ENCODE data around the gene CEP57L1.
"Not testable (repeated sequence)": the region's sequence is repeated elsewhere in the genome, so short reads cannot be mapped to it uniquely, and the experiment has no call there.

The CEP57L1 gene

GRCh38 chr6:109097661-109098060 is 2.4 kb downstream of the CEP57L1 start:
- DNase-seq (ENCODE audit: extremely low spot score, insufficient read length, low read depth) (no peak), FAIRE-seq (no peak)

- no peak for FAIRE-seq
- no peak for DNase-seq (ENCODE audit: extremely low spot score, insufficient read length, low read depth)
Measured at GRCh38 chr6:109102762-109103161, 7.5 kb downstream of the CEP57L1 start.

- DNase-seq (ENCODE audit: extremely low spot score, insufficient read length, low read depth) (no peak), FAIRE-seq (no peak)
Measured at GRCh38 chr6:109103942-109104341, 8.6 kb downstream of the CEP57L1 start.

GRCh38 chr6:109104512-109104911 is 9.2 kb downstream of the CEP57L1 start:
- FAIRE-seq (no peak), DNase-seq (ENCODE audit: extremely low spot score, insufficient read length, low read depth) (no peak)

GRCh38 chr6:109105681-109106080 is 10.4 kb downstream of the CEP57L1 start:
- DNase-seq (ENCODE audit: extremely low spot score, insufficient read length, low read depth) (no peak), FAIRE-seq (no peak)

GRCh38 chr6:109109663-109110062 is 14.4 kb downstream of the CEP57L1 start:
- not testable (repeated sequence) for DNase-seq (ENCODE audit: extremely low spot score, insufficient read length, low read depth); FAIRE-seq

- FAIRE-seq; DNase-seq (ENCODE audit: extremely low spot score, insufficient read length, low read depth): not testable (repeated sequence)
Measured at GRCh38 chr6:109112663-109113062, 17.4 kb downstream of the CEP57L1 start.

- peak; percentile 90 for FAIRE-seq
Measured at GRCh38 chr6:109117346-109118035, 22.2 kb downstream of the CEP57L1 start.

GRCh38 chr6:109118337-109118736 is 23.0 kb downstream of the CEP57L1 start:
- DNase-seq (ENCODE audit: extremely low spot score, insufficient read length, low read depth) = no peak
- no peak for FAIRE-seq

More at GRCh38 chr6:109117346-109118035, 22.2 kb downstream of the CEP57L1 start:
- no peak for DNase-seq (ENCODE audit: extremely low spot score, insufficient read length, low read depth)

GRCh38 chr6:109118871-109119354 is 23.6 kb downstream of the CEP57L1 start:
- no peak for DNase-seq (ENCODE audit: extremely low spot score, insufficient read length, low read depth)
- peak; percentile 9 for FAIRE-seq

- FAIRE-seq (no peak), DNase-seq (ENCODE audit: extremely low spot score, insufficient read length, low read depth) (no peak)
Measured at GRCh38 chr6:109121411-109121810, 26.1 kb downstream of the CEP57L1 start.

GRCh38 chr6:109124219-109124618 is 28.9 kb downstream of the CEP57L1 start:
- DNase-seq (ENCODE audit: extremely low spot score, insufficient read length, low read depth) = no peak
- FAIRE-seq = no peak

- no peak for FAIRE-seq
- no peak for DNase-seq (ENCODE audit: extremely low spot score, insufficient read length, low read depth)
Measured at GRCh38 chr6:109125504-109125903, 30.2 kb downstream of the CEP57L1 start.

- no peak for FAIRE-seq
- no peak for DNase-seq (ENCODE audit: extremely low spot score, insufficient read length, low read depth)
Measured at GRCh38 chr6:109130065-109130464, 34.8 kb downstream of the CEP57L1 start.

GRCh38 chr6:109135600-109135999 is 40.3 kb downstream of the CEP57L1 start:
- not testable (repeated sequence) for FAIRE-seq

GRCh38 chr6:109136039-109136438 is 40.7 kb downstream of the CEP57L1 start:
- DNase-seq (ENCODE audit: extremely low spot score, insufficient read length, low read depth); FAIRE-seq: not testable (repeated sequence)

More at GRCh38 chr6:109135600-109135999, 40.3 kb downstream of the CEP57L1 start:
- not testable (repeated sequence) for DNase-seq (ENCODE audit: extremely low spot score, insufficient read length, low read depth)

GRCh38 chr6:109136530-109136929 is 41.2 kb downstream of the CEP57L1 start:
- not testable (repeated sequence) for FAIRE-seq; DNase-seq (ENCODE audit: extremely low spot score, insufficient read length, low read depth)

- no peak for FAIRE-seq
- no peak for DNase-seq (ENCODE audit: extremely low spot score, insufficient read length, low read depth)
Measured at GRCh38 chr6:109139109-109139508, 43.8 kb downstream of the CEP57L1 start.

- not testable (repeated sequence) for FAIRE-seq
Measured at GRCh38 chr6:109142067-109142466, 46.8 kb downstream of the CEP57L1 start.

GRCh38 chr6:109143191-109143590 is 47.9 kb downstream of the CEP57L1 start:
- DNase-seq (ENCODE audit: extremely low spot score, insufficient read length, low read depth) (no peak), FAIRE-seq (no peak)

More at GRCh38 chr6:109142067-109142466, 46.8 kb downstream of the CEP57L1 start:
- not testable (repeated sequence) for DNase-seq (ENCODE audit: extremely low spot score, insufficient read length, low read depth)

GRCh38 chr6:109148251-109148650 is 52.9 kb downstream of the CEP57L1 start:
- DNase-seq (ENCODE audit: extremely low spot score, insufficient read length, low read depth); FAIRE-seq: not testable (repeated sequence)

Measured in GM18507 (cell line).